Left ventricle myocardium inferior (tissue), 1 donor: ENCODE results near the gene ZSCAN2. TPM values are rescaled to one million over a fixed set of nuclear protein-coding genes. Genes with fewer than 3 reads are reported as not detected.
"Not testable (repeated sequence)": the region's sequence is repeated elsewhere in the genome, so short reads cannot be mapped to it uniquely, and the experiment has no call there.

ENCODE experiments used
- DNase-seq: peaks from one replicate; pipeline ENCODE4 v3.0.0-alpha.2; 2020
- H3K27ac ChIP-seq: fragments of 200-600 bp; replicated peaks from 2 replicates; pipeline ENCODE4 v1.8.0; 2021
- H3K27me3 ChIP-seq: fragments of 200-600 bp; 2 replicates; pipeline ENCODE4 v1.8.0; 2021; ENCODE audit warnings: low read depth
- H3K36me3 ChIP-seq: fragments of 200-600 bp; 2 replicates; pipeline ENCODE4 v1.8.0; 2021
- H3K4me1 ChIP-seq: fragments of 200-600 bp; 2 replicates; pipeline ENCODE4 v1.8.0; 2021
- H3K4me3 ChIP-seq: fragments of 200-600 bp; 2 replicates; pipeline ENCODE4 v1.8.0; 2021; ENCODE audit warnings: mild to moderate bottlenecking, moderate library complexity
- H3K9me3 ChIP-seq: fragments of 200-600 bp; replicated peaks from 2 replicates; pipeline ENCODE4 v1.8.0; 2021
- intact Hi-C: fragments of 100-400 bp; cut with micrococcal nuclease; formaldehyde crosslinking; loops from one replicate; pipeline ENCODE4 v1.11.0; 2022
- total RNA-seq: library from RNA; stranded (reverse); fragmentation: NEBNext Ultra II Directional; extraction: Animal tissue kit (Norgen Biotek cat#: 25700); gene quantifications from one replicate; pipeline ENCODE4 v1.2.1, GENCODE V29; 2021
- TF ChIP-seq, protein P1 (sequence below): fragments of 200-600 bp; IDR thresholded peaks from 2 replicates; pipeline ENCODE4 v1.8.0; 2021; ENCODE audit warnings: antibody characterized with exemption, mild to moderate bottlenecking, borderline replicate concordance
- donor health status: DM: no; HTN: yes; CAD: no; lungs with severe emphysema.

The ZSCAN2 gene
- total RNA-seq, 1 donor from 2014 or later: 7.4 TPM

- Histone ChIP-seq H3K36me3 (no peaks in the 10 kb centered on the region), H3K4me1 (peaks cover under 1% of the 10 kb centered on the region), H3K27ac (no peak overlapping the region), H3K9me3 (no peaks in the 10 kb centered on the region), H3K27me3 (no peaks in the 10 kb centered on the region), H3K4me3 (no peak overlapping the region)
- DNase-seq: no peak
- intact Hi-C loops: no loop called here
- TF ChIP-seq, protein P1, sequence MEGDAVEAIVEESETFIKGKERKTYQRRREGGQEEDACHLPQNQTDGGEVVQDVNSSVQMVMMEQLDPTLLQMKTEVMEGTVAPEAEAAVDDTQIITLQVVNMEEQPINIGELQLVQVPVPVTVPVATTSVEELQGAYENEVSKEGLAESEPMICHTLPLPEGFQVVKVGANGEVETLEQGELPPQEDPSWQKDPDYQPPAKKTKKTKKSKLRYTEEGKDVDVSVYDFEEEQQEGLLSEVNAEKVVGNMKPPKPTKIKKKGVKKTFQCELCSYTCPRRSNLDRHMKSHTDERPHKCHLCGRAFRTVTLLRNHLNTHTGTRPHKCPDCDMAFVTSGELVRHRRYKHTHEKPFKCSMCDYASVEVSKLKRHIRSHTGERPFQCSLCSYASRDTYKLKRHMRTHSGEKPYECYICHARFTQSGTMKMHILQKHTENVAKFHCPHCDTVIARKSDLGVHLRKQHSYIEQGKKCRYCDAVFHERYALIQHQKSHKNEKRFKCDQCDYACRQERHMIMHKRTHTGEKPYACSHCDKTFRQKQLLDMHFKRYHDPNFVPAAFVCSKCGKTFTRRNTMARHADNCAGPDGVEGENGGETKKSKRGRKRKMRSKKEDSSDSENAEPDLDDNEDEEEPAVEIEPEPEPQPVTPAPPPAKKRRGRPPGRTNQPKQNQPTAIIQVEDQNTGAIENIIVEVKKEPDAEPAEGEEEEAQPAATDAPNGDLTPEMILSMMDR: no peak
Measured at GRCh38 chr15:84575493-84575892, 25.3 kb upstream of the ZSCAN2 start.

GRCh38 chr15:84577891-84578290, 22.9 kb upstream of the ZSCAN2 start:
- H3K4me1 ChIP-seq, H3K27me3 ChIP-seq, intact Hi-C loops, H3K27ac ChIP-seq, H3K9me3 ChIP-seq, H3K36me3 ChIP-seq, DNase-seq, H3K4me3 ChIP-seq: not testable (repeated sequence)

GRCh38 chr15:84579261-84579721, 21.5 kb upstream of the ZSCAN2 start:
- DNase-seq, H3K27me3 ChIP-seq, H3K9me3 ChIP-seq, H3K4me3 ChIP-seq, intact Hi-C loops, H3K27ac ChIP-seq, H3K4me1 ChIP-seq, H3K36me3 ChIP-seq: not testable (repeated sequence)

DNA sequence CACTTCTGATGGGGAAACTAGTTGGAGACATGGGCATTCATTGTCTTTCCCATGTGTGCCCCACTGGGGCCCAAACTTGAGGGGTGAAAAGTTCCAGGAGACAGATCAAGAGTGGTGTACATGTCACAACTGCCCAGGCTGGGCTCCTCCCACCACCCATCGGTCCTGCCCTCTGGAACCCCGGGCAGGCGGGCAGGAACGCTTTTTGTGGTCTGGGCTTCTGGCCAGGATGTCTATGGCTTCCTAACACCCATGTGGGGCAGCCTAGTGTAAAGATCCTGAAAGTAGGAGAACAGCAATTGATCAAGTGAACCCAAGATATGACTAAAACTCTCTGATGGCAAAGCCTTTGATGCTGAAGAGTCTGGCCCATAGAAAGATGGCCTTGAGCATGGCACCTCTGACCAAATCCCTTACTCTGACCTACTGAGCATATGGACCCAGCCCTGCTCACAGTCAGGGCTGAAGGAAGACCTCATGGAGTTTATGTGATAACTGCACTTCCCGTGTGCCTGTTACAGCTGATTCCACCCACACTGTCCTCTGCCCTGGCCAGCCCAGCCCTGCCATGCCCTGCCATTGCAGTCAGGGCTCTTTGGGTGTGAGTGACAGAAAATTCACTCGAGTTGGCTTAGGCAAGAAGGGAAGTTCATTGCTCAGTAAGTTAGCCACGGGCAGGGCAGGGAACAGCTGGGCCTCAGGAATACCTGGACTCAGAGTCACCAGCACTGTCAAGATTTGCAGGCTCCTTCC, 19.0 kb upstream of the ZSCAN2 start:
- DNase-seq, H3K4me1 ChIP-seq, H3K4me3 ChIP-seq, intact Hi-C loops, H3K27ac ChIP-seq, H3K9me3 ChIP-seq, H3K36me3 ChIP-seq, H3K27me3 ChIP-seq: not testable (repeated sequence)

DNA sequence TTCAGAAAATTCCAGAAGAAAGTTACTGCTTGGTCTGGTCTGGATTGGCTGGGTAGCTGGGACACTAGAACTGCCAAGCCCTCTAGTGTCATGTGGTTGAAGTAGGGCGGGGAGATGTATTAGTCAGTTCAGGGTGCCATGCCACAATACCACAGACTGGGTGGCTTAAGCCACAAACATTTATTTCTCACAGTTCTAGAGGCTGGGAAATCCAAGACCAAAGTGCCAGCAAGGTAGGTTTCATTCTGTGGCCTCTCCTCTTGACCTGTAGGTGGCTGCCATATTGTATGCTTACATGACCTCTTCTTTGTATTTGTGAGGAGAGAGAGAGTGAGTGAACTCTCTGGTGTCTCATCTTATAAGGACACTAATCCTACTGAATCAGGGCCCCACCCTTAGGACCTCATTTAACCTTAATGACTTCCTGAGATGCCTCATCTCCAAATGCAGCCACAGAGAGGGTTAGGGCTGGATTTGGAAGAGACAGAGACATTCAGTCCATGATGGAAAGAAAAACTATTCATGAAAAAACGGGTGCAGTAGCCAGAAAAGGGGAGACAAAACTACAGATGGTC, 18.1 kb upstream of the ZSCAN2 start:
- TF ChIP-seq, protein P1: no peak
- no peaks in the 10 kb centered on the region for H3K9me3 ChIP-seq
- intact Hi-C loops: no loop called here

GRCh38 chr15:84583921-84584320, 16.9 kb upstream of the ZSCAN2 start:
- H3K9me3 ChIP-seq, intact Hi-C loops, H3K36me3 ChIP-seq, H3K27ac ChIP-seq, DNase-seq, H3K4me3 ChIP-seq, H3K4me1 ChIP-seq, H3K27me3 ChIP-seq: not testable (repeated sequence)

More for the DNA sequence above, 18.1 kb upstream of the ZSCAN2 start:
- no peak for DNase-seq
- no peak overlapping the region for H3K27ac ChIP-seq
- H3K36me3 ChIP-seq: no peaks in the 10 kb centered on the region
- H3K4me1 ChIP-seq: peaks cover 1% of the 10 kb centered on the region
- no peak overlapping the region for H3K4me3 ChIP-seq
- no peaks in the 10 kb centered on the region for H3K27me3 ChIP-seq

DNA sequence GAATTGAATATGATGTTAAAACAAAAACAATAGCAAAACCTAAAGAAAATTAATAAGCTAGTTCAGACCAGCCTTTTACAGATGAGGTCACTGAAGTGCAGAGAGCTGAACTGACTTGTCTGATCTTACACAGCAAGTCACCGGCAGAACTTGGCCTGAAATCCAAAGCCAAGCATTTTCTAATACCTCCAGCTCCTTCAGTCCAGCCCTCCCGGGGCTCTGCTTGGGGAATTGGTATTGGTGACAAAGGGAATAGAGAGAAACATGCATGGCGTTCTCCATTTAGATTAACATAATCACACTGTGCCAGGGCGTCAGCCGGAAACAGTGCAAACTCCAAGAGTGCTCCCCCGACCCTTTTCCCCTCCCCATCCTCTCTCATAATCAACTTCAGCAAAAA, 14.1 kb upstream of the ZSCAN2 start:
- H3K27ac ChIP-seq: no peak overlapping the region
- H3K9me3 ChIP-seq: no peaks in the 10 kb centered on the region
- H3K4me1 ChIP-seq: peaks cover 7% of the 10 kb centered on the region
- no peak for DNase-seq
- no peak overlapping the region for H3K4me3 ChIP-seq
- H3K36me3 ChIP-seq: no peaks in the 10 kb centered on the region
- intact Hi-C loops: no loop called here
- H3K27me3 ChIP-seq: no peaks in the 10 kb centered on the region
- TF ChIP-seq, protein P1: no peak
